ENCODE measurements around the gene C3orf20.

DNA sequence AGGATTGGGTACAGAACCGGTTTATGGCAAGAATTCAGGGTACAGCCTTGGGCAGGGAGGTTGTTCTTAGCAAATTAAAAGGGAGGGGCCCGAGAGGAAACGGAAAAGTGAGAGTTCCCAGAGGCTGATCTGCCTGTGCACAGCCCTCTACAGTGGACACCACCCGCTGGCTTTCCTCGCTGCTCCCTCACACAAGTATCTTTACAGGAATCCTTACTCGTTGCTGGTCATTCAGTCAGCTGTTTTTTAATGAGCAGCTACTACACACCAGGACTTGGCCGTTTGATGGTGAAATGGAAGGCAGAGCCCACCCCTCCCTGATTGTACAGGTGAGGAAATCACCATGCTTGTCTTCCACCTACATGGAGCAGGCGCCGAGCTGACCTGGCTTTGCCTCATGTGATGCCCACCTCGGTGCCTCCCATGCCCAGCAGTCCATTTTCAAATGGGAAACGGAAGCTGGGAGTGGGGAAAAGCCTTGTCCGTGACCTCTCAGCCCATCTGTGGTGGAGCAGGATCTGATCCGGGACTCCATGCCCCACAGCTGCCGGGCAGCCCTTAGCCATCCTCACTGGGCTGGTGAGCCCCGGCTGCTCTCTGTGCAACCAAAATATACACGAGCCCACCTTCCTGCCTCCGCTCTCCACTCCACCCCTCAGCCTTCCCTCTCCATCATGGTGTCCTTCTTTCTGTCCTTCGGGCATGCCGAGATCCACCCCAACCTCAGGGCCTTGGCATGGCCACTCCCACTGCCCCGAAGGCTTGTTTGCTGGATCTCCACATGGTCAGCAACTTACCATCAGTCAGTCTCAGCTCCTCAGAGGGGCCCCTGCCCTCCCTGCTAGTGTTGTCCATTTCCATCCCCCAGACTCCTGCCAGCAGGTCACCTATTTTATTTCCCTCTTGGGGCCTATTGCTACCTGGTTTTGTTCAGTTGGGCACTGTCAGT lies 110.5 kb downstream of the C3orf20 start:
- TF ChIP-seq SMAD3 (CRISPR knock-in tag; IDR thresholded peaks at IDR 0.05) (no peak), BRCA1 (CRISPR knock-in tag; IDR thresholded peaks at IDR 0.05) (no peak), FOXK1 (CRISPR knock-in tag; IDR thresholded peaks at IDR 0.05; ENCODE audit: borderline replicate concordance, low read depth) (no peak), TBL1XR1 (IDR thresholded peaks at IDR 0.05; ENCODE audit: borderline replicate concordance, low read length, partially characterized antibody) (no peak), NCOA2 (CRISPR knock-in tag; IDR thresholded peaks at IDR 0.05) (no peak), SYNCRIP (IDR thresholded peaks at IDR 0.05; ENCODE audit: insufficient read depth, low read depth, low read length) (no peak), HOXA5 (CRISPR knock-in tag; IDR thresholded peaks at IDR 0.05) (no peak), MXI1 (IDR thresholded peaks at IDR 0.05; ENCODE audit: borderline replicate concordance, low read depth, low read length) (no peak), PHF8 (CRISPR knock-in tag; IDR thresholded peaks at IDR 0.05) (no peak)
- TF ChIP-seq, protein P1, sequence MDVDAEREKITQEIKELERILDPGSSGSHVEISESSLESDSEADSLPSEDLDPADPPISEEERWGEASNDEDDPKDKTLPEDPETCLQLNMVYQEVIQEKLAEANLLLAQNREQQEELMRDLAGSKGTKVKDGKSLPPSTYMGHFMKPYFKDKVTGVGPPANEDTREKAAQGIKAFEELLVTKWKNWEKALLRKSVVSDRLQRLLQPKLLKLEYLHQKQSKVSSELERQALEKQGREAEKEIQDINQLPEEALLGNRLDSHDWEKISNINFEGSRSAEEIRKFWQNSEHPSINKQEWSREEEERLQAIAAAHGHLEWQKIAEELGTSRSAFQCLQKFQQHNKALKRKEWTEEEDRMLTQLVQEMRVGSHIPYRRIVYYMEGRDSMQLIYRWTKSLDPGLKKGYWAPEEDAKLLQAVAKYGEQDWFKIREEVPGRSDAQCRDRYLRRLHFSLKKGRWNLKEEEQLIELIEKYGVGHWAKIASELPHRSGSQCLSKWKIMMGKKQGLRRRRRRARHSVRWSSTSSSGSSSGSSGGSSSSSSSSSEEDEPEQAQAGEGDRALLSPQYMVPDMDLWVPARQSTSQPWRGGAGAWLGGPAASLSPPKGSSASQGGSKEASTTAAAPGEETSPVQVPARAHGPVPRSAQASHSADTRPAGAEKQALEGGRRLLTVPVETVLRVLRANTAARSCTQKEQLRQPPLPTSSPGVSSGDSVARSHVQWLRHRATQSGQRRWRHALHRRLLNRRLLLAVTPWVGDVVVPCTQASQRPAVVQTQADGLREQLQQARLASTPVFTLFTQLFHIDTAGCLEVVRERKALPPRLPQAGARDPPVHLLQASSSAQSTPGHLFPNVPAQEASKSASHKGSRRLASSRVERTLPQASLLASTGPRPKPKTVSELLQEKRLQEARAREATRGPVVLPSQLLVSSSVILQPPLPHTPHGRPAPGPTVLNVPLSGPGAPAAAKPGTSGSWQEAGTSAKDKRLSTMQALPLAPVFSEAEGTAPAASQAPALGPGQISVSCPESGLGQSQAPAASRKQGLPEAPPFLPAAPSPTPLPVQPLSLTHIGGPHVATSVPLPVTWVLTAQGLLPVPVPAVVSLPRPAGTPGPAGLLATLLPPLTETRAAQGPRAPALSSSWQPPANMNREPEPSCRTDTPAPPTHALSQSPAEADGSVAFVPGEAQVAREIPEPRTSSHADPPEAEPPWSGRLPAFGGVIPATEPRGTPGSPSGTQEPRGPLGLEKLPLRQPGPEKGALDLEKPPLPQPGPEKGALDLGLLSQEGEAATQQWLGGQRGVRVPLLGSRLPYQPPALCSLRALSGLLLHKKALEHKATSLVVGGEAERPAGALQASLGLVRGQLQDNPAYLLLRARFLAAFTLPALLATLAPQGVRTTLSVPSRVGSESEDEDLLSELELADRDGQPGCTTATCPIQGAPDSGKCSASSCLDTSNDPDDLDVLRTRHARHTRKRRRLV (CRISPR knock-in tag; IDR thresholded peaks at IDR 0.05) = no peak
- TF ChIP-seq, protein P2, sequence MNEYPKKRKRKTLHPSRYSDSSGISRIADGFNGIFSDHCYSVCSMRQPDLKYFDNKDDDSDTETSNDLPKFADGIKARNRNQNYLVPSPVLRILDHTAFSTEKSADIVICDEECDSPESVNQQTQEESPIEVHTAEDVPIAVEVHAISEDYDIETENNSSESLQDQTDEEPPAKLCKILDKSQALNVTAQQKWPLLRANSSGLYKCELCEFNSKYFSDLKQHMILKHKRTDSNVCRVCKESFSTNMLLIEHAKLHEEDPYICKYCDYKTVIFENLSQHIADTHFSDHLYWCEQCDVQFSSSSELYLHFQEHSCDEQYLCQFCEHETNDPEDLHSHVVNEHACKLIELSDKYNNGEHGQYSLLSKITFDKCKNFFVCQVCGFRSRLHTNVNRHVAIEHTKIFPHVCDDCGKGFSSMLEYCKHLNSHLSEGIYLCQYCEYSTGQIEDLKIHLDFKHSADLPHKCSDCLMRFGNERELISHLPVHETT (CRISPR knock-in tag; conservative IDR thresholded peaks at IDR 0.05) = no peak
- TF ChIP-seq, protein P3, sequence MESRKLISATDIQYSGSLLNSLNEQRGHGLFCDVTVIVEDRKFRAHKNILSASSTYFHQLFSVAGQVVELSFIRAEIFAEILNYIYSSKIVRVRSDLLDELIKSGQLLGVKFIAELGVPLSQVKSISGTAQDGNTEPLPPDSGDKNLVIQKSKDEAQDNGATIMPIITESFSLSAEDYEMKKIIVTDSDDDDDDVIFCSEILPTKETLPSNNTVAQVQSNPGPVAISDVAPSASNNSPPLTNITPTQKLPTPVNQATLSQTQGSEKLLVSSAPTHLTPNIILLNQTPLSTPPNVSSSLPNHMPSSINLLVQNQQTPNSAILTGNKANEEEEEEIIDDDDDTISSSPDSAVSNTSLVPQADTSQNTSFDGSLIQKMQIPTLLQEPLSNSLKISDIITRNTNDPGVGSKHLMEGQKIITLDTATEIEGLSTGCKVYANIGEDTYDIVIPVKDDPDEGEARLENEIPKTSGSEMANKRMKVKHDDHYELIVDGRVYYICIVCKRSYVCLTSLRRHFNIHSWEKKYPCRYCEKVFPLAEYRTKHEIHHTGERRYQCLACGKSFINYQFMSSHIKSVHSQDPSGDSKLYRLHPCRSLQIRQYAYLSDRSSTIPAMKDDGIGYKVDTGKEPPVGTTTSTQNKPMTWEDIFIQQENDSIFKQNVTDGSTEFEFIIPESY (CRISPR knock-in tag; IDR thresholded peaks at IDR 0.05) = no peak
- TF ChIP-seq, protein P4, sequence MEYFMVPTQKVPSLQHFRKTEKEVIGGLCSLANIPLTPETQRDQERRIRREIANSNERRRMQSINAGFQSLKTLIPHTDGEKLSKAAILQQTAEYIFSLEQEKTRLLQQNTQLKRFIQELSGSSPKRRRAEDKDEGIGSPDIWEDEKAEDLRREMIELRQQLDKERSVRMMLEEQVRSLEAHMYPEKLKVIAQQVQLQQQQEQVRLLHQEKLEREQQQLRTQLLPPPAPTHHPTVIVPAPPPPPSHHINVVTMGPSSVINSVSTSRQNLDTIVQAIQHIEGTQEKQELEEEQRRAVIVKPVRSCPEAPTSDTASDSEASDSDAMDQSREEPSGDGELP (IDR thresholded peaks at IDR 0.05; ENCODE audit: borderline replicate concordance, low read depth) = no peak

Data from HepG2 (cell line).